Measurements from ENCODE around the gene NRTN. TPM values are rescaled to one million over a fixed set of nuclear protein-coding genes. Genes with fewer than 3 reads are reported as not detected.

NRTN gene
- total and polyA plus RNA-seq, 4 donors: 1.3 to 5.3 (median 3.5) TPM

- Histone ChIP-seq H3K4me3 (ENCODE audit: low read depth in 1 of 3, low read length in 3 of 3) (no peak overlapping the region), H3K9ac (ENCODE audit: low read depth in 1 of 2, low read length in 2 of 2) (no peak overlapping the region), H3K4me1 (ENCODE audit: control insufficient read depth in 4 of 4, insufficient read depth in 4 of 4, low read length in 3 of 4) (no peaks in the 10 kb centered on the region), H3K9me3 (ENCODE audit: control insufficient read depth in 4 of 4, low read length in 3 of 4) (no peaks in the 10 kb centered on the region), H3K27ac (ENCODE audit: low read depth in 1 of 2, low read length in 2 of 2) (no peak overlapping the region), H3K36me3 (ENCODE audit: control insufficient read depth in 4 of 4, insufficient read depth in 3 of 4, low read depth in 1 of 4, low read length in 3 of 4) (no peaks in the 10 kb centered on the region), H3K27me3 (ENCODE audit: control insufficient read depth in 4 of 4, insufficient read depth in 4 of 4, low read length in 3 of 4) (no peaks in the 10 kb centered on the region)
- 88% methylated on average over 8 of the region's 8 CpGs for WGBS
- TF ChIP-seq REST (IDR thresholded peaks at IDR 0.05) (no peak), ATF3 (IDR thresholded peaks at IDR 0.05) (no peak), ZBTB33 (IDR thresholded peaks at IDR 0.05) (no peak), NR2F2 (IDR thresholded peaks at IDR 0.05) (no peak), JUND (IDR thresholded peaks at IDR 0.05) (no peak), SP1 (IDR thresholded peaks at IDR 0.05) (no peak), GABPA (IDR thresholded peaks at IDR 0.05 in 1 of 2, conservative IDR thresholded peaks at IDR 0.05 in 1 of 2) (no peak), CTCF (IDR thresholded peaks at IDR 0.05; ENCODE audit: low read depth, low read length, missing input control) (no peak), FOXA2 (IDR thresholded peaks at IDR 0.05) (no peak), HNF4A (conservative IDR thresholded peaks at IDR 0.05) (no peak), TAF1 (conservative IDR thresholded peaks at IDR 0.05) (no peak)
- DNase-seq (ENCODE audit: low spot score): no peak
These were observed 29.9 kb upstream of the NRTN start for GRCh38 chr19:5774921-5775320.

- no peaks in the 10 kb centered on the region for H3K27me3 ChIP-seq (ENCODE audit: control insufficient read depth in 4 of 4, insufficient read depth in 4 of 4, low read length in 3 of 4)
- H3K9me3 ChIP-seq (ENCODE audit: control insufficient read depth in 4 of 4, low read length in 3 of 4): no peaks in the 10 kb centered on the region
- no peaks in the 10 kb centered on the region for H3K36me3 ChIP-seq (ENCODE audit: control insufficient read depth in 4 of 4, insufficient read depth in 3 of 4, low read depth in 1 of 4, low read length in 3 of 4)
- H3K27ac ChIP-seq (ENCODE audit: low read depth in 1 of 2, low read length in 2 of 2): no peak overlapping the region
- whole genome bisulfite sequencing: 76% methylated on average over 17 of the region's 17 CpGs
- no peaks in the 10 kb centered on the region for H3K4me1 ChIP-seq (ENCODE audit: control insufficient read depth in 4 of 4, insufficient read depth in 4 of 4, low read length in 3 of 4)
- no peak for DNase-seq (ENCODE audit: low spot score)
- no peak overlapping the region for H3K9ac ChIP-seq (ENCODE audit: low read depth in 1 of 2, low read length in 2 of 2)
- H3K4me3 ChIP-seq (ENCODE audit: low read depth in 1 of 3, low read length in 3 of 3): no peak overlapping the region
- no peak for TF ChIP-seq REST (IDR thresholded peaks at IDR 0.05)
- TF ChIP-seq ZBTB33 (IDR thresholded peaks at IDR 0.05): no peak
- TF ChIP-seq GABPA (IDR thresholded peaks at IDR 0.05 in 1 of 2, conservative IDR thresholded peaks at IDR 0.05 in 1 of 2): no peak
- TF ChIP-seq MAX (IDR thresholded peaks at IDR 0.05): no peak
- TF ChIP-seq TAF1 (conservative IDR thresholded peaks at IDR 0.05): no peak
- no peak for TF ChIP-seq RAD21 (IDR thresholded peaks at IDR 0.05)
- no peak for TF ChIP-seq ATF3 (IDR thresholded peaks at IDR 0.05)
- TF ChIP-seq FOXA1 (IDR thresholded peaks at IDR 0.05): no peak
- TF ChIP-seq YY1 (IDR thresholded peaks at IDR 0.05): no peak
- no peak for TF ChIP-seq HNF4G (IDR thresholded peaks at IDR 0.05)
- no peak for TF ChIP-seq EGR1 (IDR thresholded peaks at IDR 0.05; ENCODE audit: low read depth in 2 of 2)
- TF ChIP-seq SP1 (IDR thresholded peaks at IDR 0.05): no peak
- no peak for TF ChIP-seq FOXA2 (IDR thresholded peaks at IDR 0.05)
- no peak for TF ChIP-seq NR2F2 (IDR thresholded peaks at IDR 0.05)
- TF ChIP-seq JUND (IDR thresholded peaks at IDR 0.05): no peak
These were observed 29.1 kb upstream of the NRTN start for GRCh38 chr19:5775668-5776309.

Measured in liver (tissue), 9 donors.